ENCODE data around the gene RAB4A.

GRCh38 chr1:229229137-229229720 lies 41.7 kb upstream of the RAB4A start:
- no peak for TF ChIP-seq EZH2phosphoT487 (IDR thresholded peaks at IDR 0.05; ENCODE audit: borderline replicate concordance, low read depth, low read length)
- TF ChIP-seq CTCF (conservative IDR thresholded peaks at IDR 0.05; ENCODE audit: low read length) = no peak

Data from OCI-LY7 (cell line).